ENCODE results near the gene FXYD3.

FXYD3 gene

DNA sequence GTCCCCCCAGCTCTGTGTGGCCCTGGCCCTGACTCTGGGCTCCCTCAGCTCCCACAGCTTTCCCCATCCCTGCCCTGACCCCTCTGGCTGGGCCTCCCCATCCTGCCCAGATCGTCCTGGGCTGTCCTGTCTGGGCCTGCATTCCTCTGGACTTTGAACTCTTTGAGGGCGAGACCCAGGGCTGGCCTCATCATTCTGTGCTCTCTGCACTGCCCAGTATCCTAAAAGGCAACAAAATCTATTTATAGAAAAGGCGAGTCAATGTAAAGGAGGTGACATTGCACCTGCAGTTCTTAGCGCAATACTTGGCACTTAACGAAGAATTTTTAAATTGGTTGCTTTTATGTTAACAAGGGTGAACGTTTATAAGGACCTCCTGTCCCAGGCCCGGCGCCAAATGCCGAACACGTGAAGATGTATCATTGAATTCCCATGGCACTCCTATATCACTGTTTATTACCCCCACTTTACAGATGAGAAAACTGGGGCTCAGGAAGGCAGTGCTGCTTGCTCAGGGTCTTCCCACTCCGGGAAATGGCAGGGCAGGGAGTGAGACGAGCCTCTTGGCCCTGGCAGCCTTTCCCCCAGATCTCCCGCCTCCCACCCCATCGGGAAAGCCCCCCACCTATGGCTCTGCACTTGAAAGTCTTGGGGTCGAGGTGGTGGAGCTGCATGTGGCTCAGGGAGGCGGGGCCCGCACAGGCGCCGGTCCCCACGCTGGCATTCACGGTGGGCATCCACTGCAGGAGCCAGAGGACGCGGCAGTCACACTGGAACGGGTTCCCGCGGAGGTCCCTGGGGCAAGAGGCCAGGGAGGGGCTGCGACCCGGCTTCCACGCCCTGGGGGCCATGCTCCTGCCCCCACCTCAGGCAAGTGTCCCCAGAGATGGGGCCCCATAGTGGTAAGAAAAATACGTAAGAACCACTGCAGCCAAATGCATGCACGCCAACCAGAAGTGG lies 15.4 kb downstream of the FXYD3 start:
- H3K4me3 ChIP-seq (ENCODE audit: low read depth, low read length), result no peak overlapping the region
- no peaks in the 10 kb centered on the region for H3K27me3 ChIP-seq (ENCODE audit: insufficient read depth, low read depth, severe bottlenecking)
- H3K36me3 ChIP-seq, result peaks cover 4% of the 10 kb centered on the region; the same call in 1 of the 2 replicates
- H3K9me3 ChIP-seq (ENCODE audit: severe bottlenecking), result no peaks in the 10 kb centered on the region
- no peak for TF ChIP-seq CTCF (IDR thresholded peaks at IDR 0.05; ENCODE audit: low read depth, low read length)
- H3K27ac ChIP-seq, result peak overlapping the region; percentile 66
- DNase-seq, result no peak

DNA sequence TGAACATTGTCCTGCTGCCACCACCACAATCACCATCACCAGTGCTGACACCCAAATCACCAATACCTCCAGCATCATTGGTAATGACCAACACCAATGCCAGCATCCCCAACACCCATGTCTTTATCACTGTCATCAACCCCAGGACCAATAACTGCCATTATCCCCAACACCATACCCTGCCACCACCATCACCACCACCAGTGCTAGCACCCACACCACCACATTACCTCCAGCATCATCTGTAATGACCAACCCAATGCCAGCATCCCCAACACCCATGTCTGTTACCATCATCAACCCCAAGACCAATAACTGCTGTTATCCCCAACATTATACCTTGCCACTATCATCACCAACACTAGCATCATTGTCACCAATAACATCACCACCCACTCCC lies 16.6 kb downstream of the FXYD3 start:
- Histone ChIP-seq H3K4me3 (ENCODE audit: low read depth, low read length) (no peak overlapping the region), H3K27ac (no peak overlapping the region), H3K36me3 (peaks cover 4% of the 10 kb centered on the region; the same call in 1 of the 2 replicates), H3K9me3 (ENCODE audit: severe bottlenecking) (no peaks in the 10 kb centered on the region), H3K27me3 (ENCODE audit: insufficient read depth, low read depth, severe bottlenecking) (no peaks in the 10 kb centered on the region)
- TF ChIP-seq CTCF (IDR thresholded peaks at IDR 0.05; ENCODE audit: low read depth, low read length), result no peak
- DNase-seq, result no peak

GRCh38 chr19:35133826-35134225 lies 18.2 kb downstream of the FXYD3 start:
- Histone ChIP-seq H3K36me3 (peaks cover 4% of the 10 kb centered on the region; the same call in 1 of the 2 replicates), H3K4me3 (ENCODE audit: low read depth, low read length) (no peak overlapping the region)

GRCh38 chr19:35134601-35135242 lies 19.1 kb downstream of the FXYD3 start, which contains the start of gene LGI4:
Gene LGI4 (minus strand): TSS chr19:35135059. CDS start chr19:35134680, 379 bp downstream.
- Histone ChIP-seq H3K27me3 (ENCODE audit: insufficient read depth, low read depth, severe bottlenecking) (no peaks in the 10 kb centered on the region), H3K27ac (peak within 1 kb of the TSS; percentile 81), H3K4me3 (ENCODE audit: low read depth, low read length) (peak within 1 kb of the TSS; percentile 29), H3K36me3 (peaks cover 4% of the 10 kb centered on the region; the same call in 1 of the 2 replicates), H3K9me3 (ENCODE audit: severe bottlenecking) (no peaks in the 10 kb centered on the region)
- TF ChIP-seq CTCF (IDR thresholded peaks at IDR 0.05; ENCODE audit: low read depth, low read length), result no peak
- DNase-seq, result peak; percentile 28

More at GRCh38 chr19:35133826-35134225, 18.2 kb downstream of the FXYD3 start:
- no peaks in the 10 kb centered on the region for H3K9me3 ChIP-seq (ENCODE audit: severe bottlenecking)
- H3K27me3 ChIP-seq (ENCODE audit: insufficient read depth, low read depth, severe bottlenecking), result no peaks in the 10 kb centered on the region
- peak overlapping the region; percentile 81 for H3K27ac ChIP-seq
- no peak for TF ChIP-seq CTCF (IDR thresholded peaks at IDR 0.05; ENCODE audit: low read depth, low read length)
- DNase-seq, result no peak

DNA sequence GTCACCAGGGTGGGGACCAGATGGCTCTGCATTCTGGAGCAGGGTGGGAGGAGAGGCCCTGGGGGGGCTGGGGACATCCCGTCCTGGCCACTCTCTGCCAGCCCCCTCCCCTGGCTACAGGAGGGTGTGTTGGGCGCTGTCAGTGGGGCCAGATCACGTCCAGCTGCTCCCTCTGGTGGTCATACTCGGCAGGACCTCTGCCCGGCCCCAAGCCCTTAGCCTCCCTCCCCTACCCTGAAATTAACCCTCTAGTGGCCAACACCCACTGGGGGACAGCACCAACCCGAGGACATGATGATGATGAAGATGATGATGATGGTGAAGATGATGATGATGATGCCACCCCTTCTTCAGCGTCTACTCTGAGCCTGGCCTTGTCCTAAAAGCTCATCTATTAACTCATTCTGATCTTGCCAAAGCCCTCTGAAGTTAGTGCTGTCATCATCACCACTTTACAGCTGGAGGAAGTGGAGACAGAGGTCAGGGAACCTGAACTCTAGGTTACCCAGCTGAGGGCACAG lies 19.8 kb downstream of the FXYD3 start:
- H3K36me3 ChIP-seq, result peaks cover 4% of the 10 kb centered on the region; the same call in 1 of the 2 replicates
- peak; percentile 89 for TF ChIP-seq CTCF (IDR thresholded peaks at IDR 0.05; ENCODE audit: low read depth, low read length)
- peak; percentile 92 for DNase-seq
- peak overlapping the region; percentile 81 for H3K27ac ChIP-seq
- H3K27me3 ChIP-seq (ENCODE audit: insufficient read depth, low read depth, severe bottlenecking), result no peaks in the 10 kb centered on the region
- no peaks in the 10 kb centered on the region for H3K9me3 ChIP-seq (ENCODE audit: severe bottlenecking)
- peak overlapping the region; percentile 29 for H3K4me3 ChIP-seq (ENCODE audit: low read depth, low read length)
